ENCODE measurements around the gene VTI1A.

The VTI1A gene

DNA sequence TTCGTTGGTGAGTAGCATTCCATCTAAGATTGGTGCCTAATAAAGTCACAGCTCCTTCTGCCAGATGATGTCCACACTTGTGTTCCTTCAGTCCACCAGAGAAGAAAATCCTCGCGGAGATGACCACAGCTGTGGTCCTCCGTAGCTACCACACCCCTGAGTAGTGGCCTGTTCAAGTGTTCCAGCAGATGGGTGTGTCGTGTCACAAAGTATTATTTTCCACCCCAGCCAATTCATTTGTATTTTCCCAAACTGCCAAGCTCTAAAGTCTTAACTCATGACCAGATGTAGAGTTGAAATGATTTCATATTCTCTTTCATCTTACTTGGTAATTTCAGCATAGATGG lies 251.8 kb downstream of the VTI1A start:
- Histone ChIP-seq H3K4me3 (ENCODE audit: low read length) (no peak overlapping the region), H3K27ac (ENCODE audit: low read length) (no peak overlapping the region), H3K9me3 (ENCODE audit: insufficient read depth, low read depth, low read length) (no peaks in the 10 kb centered on the region), H3K27me3 (ENCODE audit: insufficient read depth, low read length) (no peaks in the 10 kb centered on the region), H3K36me3 (ENCODE audit: insufficient read depth, low read depth, low read length) (no peaks in the 10 kb centered on the region), H3K9ac (ENCODE audit: low read depth, low read length) (no peak overlapping the region), H3K4me1 (ENCODE audit: insufficient read depth, low read length) (no peaks in the 10 kb centered on the region)

DNA sequence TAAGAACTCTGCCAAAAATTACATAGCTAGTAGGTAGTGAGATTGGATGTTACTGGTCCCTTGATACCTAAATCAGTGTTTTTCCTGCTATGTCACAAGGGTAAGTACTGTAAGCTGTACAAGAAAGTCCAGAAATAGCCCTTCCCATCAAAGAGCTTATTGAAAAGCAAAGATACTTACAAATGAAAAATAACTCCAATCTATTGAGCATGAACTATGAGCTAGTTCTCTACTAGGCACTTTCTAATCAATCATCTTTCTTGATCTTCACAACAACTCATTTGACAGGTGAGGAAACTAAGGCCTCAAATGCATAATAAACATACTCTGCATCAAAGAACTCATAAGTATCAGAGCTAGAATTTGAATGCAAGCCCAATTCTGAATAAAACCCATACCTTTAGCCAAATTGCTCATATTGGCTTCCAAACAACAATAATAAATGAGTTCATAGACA lies 253.2 kb downstream of the VTI1A start:
- no peak overlapping the region for H3K4me3 ChIP-seq (ENCODE audit: low read length)
- H3K4me1 ChIP-seq (ENCODE audit: insufficient read depth, low read length): no peaks in the 10 kb centered on the region
- no peak overlapping the region for H3K9ac ChIP-seq (ENCODE audit: low read depth, low read length)

DNA sequence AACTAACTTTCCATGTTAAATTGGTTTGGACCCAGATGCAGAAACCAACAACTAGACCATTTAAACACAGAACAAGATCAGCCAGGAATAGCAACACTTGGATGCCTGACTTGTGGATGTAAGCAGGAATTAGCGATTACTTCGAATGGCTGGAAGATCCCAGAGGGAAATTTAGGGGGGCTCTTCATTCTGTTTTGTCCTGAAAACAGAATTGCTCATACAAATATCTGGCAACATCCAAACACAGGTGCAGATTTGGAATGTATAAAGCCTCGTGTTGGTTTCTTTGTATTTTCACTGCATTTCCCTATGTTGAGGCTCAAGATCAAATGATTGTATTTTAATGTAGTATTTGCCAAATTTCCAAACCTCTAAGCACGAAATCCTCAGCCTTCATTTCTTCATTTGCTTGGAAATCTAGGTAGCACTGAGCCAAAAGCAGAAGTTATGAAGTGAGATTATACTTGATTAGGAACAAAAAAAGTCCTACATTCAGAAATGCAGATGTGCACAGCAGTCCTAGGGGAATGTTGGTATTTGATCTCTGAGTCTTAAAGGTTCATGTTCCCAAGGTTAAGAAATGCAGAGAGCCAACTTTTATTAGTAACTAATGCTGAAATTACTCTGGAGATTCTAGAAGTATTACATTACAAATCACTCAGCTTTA lies 254.3 kb downstream of the VTI1A start:
- no peak overlapping the region for H3K27ac ChIP-seq (ENCODE audit: low read length)
- H3K9ac ChIP-seq (ENCODE audit: low read depth, low read length): no peak overlapping the region
- no peaks in the 10 kb centered on the region for H3K4me1 ChIP-seq (ENCODE audit: insufficient read depth, low read length)
- no peaks in the 10 kb centered on the region for H3K9me3 ChIP-seq (ENCODE audit: insufficient read depth, low read depth, low read length)
- no peaks in the 10 kb centered on the region for H3K27me3 ChIP-seq (ENCODE audit: insufficient read depth, low read length)
- H3K4me3 ChIP-seq (ENCODE audit: low read length): no peak overlapping the region
- no peaks in the 10 kb centered on the region for H3K36me3 ChIP-seq (ENCODE audit: insufficient read depth, low read depth, low read length)

More for the DNA sequence above, 253.2 kb downstream of the VTI1A start:
- no peaks in the 10 kb centered on the region for H3K36me3 ChIP-seq (ENCODE audit: insufficient read depth, low read depth, low read length)
- H3K9me3 ChIP-seq (ENCODE audit: insufficient read depth, low read depth, low read length): no peaks in the 10 kb centered on the region
- H3K27ac ChIP-seq (ENCODE audit: low read length): no peak overlapping the region
- H3K27me3 ChIP-seq (ENCODE audit: insufficient read depth, low read length): no peaks in the 10 kb centered on the region

DNA sequence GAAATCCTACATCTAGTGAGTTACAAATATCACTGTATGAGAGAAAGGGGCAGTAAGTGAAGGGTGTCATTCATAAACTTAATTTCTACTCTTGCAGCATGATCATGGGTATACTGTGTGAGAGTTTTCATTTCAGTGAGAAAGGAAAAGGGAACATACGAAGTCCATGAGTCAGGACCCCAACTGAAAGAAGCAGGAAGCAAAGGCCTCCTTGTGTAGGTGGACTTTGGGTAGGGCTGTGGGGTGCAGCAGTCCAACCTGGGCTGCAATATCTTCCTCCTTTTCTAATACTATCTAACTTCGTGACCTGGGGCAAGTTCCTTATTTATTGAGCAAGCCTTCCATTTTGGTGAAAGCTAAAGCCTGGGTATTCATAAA lies 254.9 kb downstream of the VTI1A start:
- no peaks in the 10 kb centered on the region for H3K27me3 ChIP-seq (ENCODE audit: insufficient read depth, low read length)
- H3K9ac ChIP-seq (ENCODE audit: low read depth, low read length): no peak overlapping the region
- no peaks in the 10 kb centered on the region for H3K4me1 ChIP-seq (ENCODE audit: insufficient read depth, low read length)
- H3K36me3 ChIP-seq (ENCODE audit: insufficient read depth, low read depth, low read length): no peaks in the 10 kb centered on the region
- no peak overlapping the region for H3K4me3 ChIP-seq (ENCODE audit: low read length)
- no peak overlapping the region for H3K27ac ChIP-seq (ENCODE audit: low read length)
- H3K9me3 ChIP-seq (ENCODE audit: insufficient read depth, low read depth, low read length): no peaks in the 10 kb centered on the region

DNA sequence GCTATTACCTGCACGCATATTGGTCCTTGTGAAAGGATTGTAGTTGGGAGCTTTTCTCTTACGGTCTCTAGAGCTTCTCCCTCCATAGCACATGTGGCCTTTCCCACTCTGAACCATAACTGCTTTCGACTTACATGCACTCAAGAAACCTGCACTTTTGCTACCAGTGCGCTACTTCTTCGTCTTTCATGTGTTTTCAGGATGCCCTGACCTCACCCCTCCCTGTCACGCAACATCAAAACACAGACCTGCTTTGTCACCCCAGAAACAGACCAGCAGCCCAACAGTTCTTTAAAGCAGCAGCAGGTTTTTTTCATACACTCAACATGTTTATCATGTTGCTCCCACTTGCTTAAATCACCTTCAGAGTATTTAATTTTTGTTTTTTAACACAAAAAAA lies 259.6 kb downstream of the VTI1A start:
- Histone ChIP-seq H3K4me3 (ENCODE audit: low read length) (no peak overlapping the region), H3K36me3 (ENCODE audit: insufficient read depth, low read depth, low read length) (no peaks in the 10 kb centered on the region), H3K9me3 (ENCODE audit: insufficient read depth, low read depth, low read length) (no peaks in the 10 kb centered on the region), H3K27ac (ENCODE audit: low read length) (no peak overlapping the region), H3K4me1 (ENCODE audit: insufficient read depth, low read length) (peaks cover 9% of the 10 kb centered on the region; the same call in 1 of the 2 replicates), H3K27me3 (ENCODE audit: insufficient read depth, low read length) (no peaks in the 10 kb centered on the region), H3K9ac (ENCODE audit: low read depth, low read length) (no peak overlapping the region)

DNA sequence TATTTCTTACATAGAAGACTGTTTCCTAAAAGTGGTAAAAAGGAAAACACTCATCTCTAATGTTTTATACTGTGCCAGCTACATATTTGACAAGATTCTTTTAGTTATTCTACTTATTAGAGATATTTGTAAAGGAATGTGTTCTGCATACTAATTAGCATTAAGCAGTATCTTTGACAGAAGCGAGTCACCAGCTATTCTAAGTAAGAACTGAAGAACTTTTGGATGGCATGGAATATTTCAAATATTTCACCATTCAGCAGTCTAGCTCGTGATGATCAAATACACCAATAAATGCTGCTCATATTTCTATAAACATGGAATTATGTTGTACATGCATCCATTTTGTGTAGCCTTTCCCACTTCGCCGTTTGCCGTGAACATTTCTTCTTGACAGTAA lies 261.4 kb downstream of the VTI1A start:
- Histone ChIP-seq H3K9me3 (ENCODE audit: insufficient read depth, low read depth, low read length) (no peaks in the 10 kb centered on the region), H3K9ac (ENCODE audit: low read depth, low read length) (no peak overlapping the region), H3K36me3 (ENCODE audit: insufficient read depth, low read depth, low read length) (no peaks in the 10 kb centered on the region), H3K4me1 (ENCODE audit: insufficient read depth, low read length) (peaks cover 11% of the 10 kb centered on the region; the same call in 1 of the 2 replicates), H3K4me3 (ENCODE audit: low read length) (no peak overlapping the region), H3K27me3 (ENCODE audit: insufficient read depth, low read length) (no peaks in the 10 kb centered on the region), H3K27ac (ENCODE audit: low read length) (no peak overlapping the region)

DNA sequence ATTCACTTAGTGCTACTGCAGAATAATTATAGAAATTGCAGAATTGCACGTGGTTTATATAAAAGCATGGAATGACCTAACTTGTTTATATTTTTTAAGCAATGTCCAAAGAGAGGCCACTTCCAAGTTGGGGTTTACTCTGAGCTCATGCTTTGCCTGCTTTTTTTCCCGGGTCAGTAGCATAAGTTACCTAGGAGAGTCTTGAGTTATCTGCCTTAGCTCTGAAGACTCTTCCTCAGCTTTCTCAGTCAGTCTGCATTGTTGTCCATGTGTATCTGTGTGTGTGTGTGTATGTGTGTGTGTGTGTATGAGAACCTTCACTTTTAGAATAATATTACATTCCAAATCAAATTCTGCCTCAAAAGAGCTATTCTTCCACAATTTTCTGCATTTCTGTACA lies 263.5 kb downstream of the VTI1A start:
- Histone ChIP-seq H3K27me3 (ENCODE audit: insufficient read depth, low read length) (no peaks in the 10 kb centered on the region), H3K36me3 (ENCODE audit: insufficient read depth, low read depth, low read length) (no peaks in the 10 kb centered on the region), H3K4me3 (ENCODE audit: low read length) (no peak overlapping the region), H3K9ac (ENCODE audit: low read depth, low read length) (no peak overlapping the region), H3K27ac (ENCODE audit: low read length) (no peak overlapping the region), H3K4me1 (ENCODE audit: insufficient read depth, low read length) (peaks cover 16% of the 10 kb centered on the region; the same call in 1 of the 2 replicates), H3K9me3 (ENCODE audit: insufficient read depth, low read depth, low read length) (no peaks in the 10 kb centered on the region)

DNA sequence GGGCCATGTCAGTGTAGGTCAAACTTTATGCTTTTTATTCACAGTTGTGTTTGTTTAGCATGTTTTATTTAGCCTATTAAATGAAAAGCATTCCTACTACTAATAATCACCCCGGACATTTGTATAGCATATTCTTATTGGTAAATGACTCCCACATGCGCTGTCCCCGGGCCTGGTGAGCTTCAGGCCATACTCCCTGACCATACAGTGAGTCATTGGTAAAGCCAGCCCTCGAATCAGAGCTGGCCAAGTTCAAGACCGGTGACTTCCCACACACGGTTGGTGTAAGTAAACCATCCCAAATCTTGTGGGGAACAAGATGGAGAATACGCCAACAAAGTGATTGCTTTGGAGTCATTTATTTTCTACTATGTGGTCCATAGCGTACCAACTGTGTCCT lies 264.4 kb downstream of the VTI1A start:
- H3K9me3 ChIP-seq (ENCODE audit: insufficient read depth, low read depth, low read length): no peaks in the 10 kb centered on the region
- no peak overlapping the region for H3K27ac ChIP-seq (ENCODE audit: low read length)
- H3K9ac ChIP-seq (ENCODE audit: low read depth, low read length): no peak overlapping the region
- peaks cover 16% of the 10 kb centered on the region; the same call in 1 of the 2 replicates for H3K4me1 ChIP-seq (ENCODE audit: insufficient read depth, low read length)
- H3K36me3 ChIP-seq (ENCODE audit: insufficient read depth, low read depth, low read length): no peaks in the 10 kb centered on the region
- no peak overlapping the region for H3K4me3 ChIP-seq (ENCODE audit: low read length)
- no peaks in the 10 kb centered on the region for H3K27me3 ChIP-seq (ENCODE audit: insufficient read depth, low read length)

DNA sequence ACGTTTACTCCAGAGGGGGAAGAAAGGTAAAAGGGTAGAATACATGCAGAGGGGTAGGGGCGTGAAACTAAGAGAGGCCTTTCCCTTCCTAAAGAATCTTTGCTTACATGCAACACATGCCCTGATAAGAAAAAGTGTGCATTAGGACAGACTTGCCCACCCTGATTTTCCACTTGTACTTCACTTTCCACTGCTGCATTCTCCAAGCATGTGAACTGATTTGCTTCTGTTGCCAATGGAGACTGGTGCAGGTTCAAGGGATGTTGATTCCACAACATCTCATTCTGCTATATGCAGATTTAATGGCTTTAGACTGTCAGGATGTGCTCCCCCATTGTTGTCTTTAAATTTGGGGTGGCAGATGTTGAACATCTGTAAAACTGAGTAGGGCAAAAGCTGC lies 265.5 kb downstream of the VTI1A start:
- no peak overlapping the region for H3K9ac ChIP-seq (ENCODE audit: low read depth, low read length)

DNA sequence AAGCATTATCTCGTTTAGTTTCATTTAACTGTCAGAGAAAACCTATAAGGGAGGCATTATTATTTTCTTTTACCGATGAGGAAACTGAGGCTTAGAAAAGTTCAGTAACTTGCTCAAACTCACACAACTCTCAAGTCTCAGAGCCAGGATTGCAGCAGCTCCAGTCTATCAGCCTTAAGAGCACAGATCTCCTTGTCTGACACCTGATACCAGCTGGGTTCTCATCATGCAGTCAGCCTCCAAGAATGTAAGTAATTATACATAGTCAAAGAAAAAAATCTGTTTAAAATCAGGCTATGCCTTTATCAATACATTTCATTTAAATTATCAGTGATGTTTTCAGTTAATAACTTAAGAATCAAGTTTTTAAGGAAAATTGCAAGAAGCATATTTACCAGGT lies 266.4 kb downstream of the VTI1A start:
- Histone ChIP-seq H3K4me3 (ENCODE audit: low read length) (no peak overlapping the region), H3K9ac (ENCODE audit: low read depth, low read length) (no peak overlapping the region), H3K27ac (ENCODE audit: low read length) (no peak overlapping the region), H3K9me3 (ENCODE audit: insufficient read depth, low read depth, low read length) (no peaks in the 10 kb centered on the region), H3K27me3 (ENCODE audit: insufficient read depth, low read length) (no peaks in the 10 kb centered on the region), H3K36me3 (ENCODE audit: insufficient read depth, low read depth, low read length) (no peaks in the 10 kb centered on the region), H3K4me1 (ENCODE audit: insufficient read depth, low read length) (peaks cover 24% of the 10 kb centered on the region)

More for the DNA sequence above, 265.5 kb downstream of the VTI1A start:
- no peak overlapping the region for H3K27ac ChIP-seq (ENCODE audit: low read length)
- no peaks in the 10 kb centered on the region for H3K36me3 ChIP-seq (ENCODE audit: insufficient read depth, low read depth, low read length)
- no peaks in the 10 kb centered on the region for H3K9me3 ChIP-seq (ENCODE audit: insufficient read depth, low read depth, low read length)
- peaks cover 20% of the 10 kb centered on the region for H3K4me1 ChIP-seq (ENCODE audit: insufficient read depth, low read length)
- H3K27me3 ChIP-seq (ENCODE audit: insufficient read depth, low read length): no peaks in the 10 kb centered on the region
- H3K4me3 ChIP-seq (ENCODE audit: low read length): no peak overlapping the region

DNA sequence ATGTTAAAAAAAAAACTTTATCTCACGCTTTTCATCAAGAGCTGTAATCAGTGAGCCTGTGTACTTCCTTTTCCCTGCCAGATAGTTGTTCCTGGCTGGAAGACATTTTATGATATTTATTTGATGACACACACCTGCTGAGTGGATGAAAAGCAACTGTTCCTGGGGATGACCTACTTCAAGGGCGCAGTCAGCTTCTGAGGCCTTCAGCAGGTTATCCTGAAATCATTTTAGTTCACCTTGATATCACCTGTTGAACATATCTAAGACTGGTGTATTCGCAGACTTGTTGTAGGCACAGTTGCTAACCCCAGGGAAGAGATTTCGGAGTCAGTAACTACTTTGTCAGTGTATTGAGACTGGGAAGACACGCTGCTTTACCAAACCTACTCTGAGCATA lies 268.6 kb downstream of the VTI1A start:
- Histone ChIP-seq H3K27ac (ENCODE audit: low read length) (no peak overlapping the region), H3K9ac (ENCODE audit: low read depth, low read length) (no peak overlapping the region), H3K9me3 (ENCODE audit: insufficient read depth, low read depth, low read length) (no peaks in the 10 kb centered on the region), H3K4me3 (ENCODE audit: low read length) (no peak overlapping the region), H3K27me3 (ENCODE audit: insufficient read depth, low read length) (no peaks in the 10 kb centered on the region), H3K36me3 (ENCODE audit: insufficient read depth, low read depth, low read length) (no peaks in the 10 kb centered on the region), H3K4me1 (ENCODE audit: insufficient read depth, low read length) (peaks cover 23% of the 10 kb centered on the region)

DNA sequence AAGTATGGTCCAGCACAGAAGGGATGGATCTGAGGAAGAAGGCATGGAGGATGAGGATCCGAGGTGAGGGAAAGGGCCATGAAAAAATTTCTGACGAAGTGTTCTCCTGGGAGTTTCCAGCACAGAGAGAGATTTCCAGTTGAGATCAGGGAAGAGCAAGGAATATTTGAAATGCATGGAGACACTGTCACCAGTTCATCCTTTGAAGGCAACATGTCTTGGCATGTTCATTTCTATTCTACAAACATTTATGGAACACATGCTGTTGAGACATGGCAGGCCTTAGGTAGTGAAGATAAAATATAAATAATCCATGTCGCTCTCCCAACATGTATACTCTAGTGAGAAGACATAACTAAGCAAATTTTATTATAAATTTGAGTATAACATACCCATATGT lies 269.1 kb downstream of the VTI1A start:
- Histone ChIP-seq H3K27ac (ENCODE audit: low read length) (no peak overlapping the region), H3K4me3 (ENCODE audit: low read length) (no peak overlapping the region), H3K4me1 (ENCODE audit: insufficient read depth, low read length) (peaks cover 23% of the 10 kb centered on the region), H3K27me3 (ENCODE audit: insufficient read depth, low read length) (no peaks in the 10 kb centered on the region), H3K36me3 (ENCODE audit: insufficient read depth, low read depth, low read length) (no peaks in the 10 kb centered on the region), H3K9ac (ENCODE audit: low read depth, low read length) (no peak overlapping the region), H3K9me3 (ENCODE audit: insufficient read depth, low read depth, low read length) (no peaks in the 10 kb centered on the region)

Data from iPS-20b (cell line).